ENCODE results near the gene MAP2K4.

Gene MAP2K4

GRCh38 chr17:12118617-12119016, 97.9 kb downstream of the MAP2K4 start:
- TF ChIP-seq CTCF (IDR thresholded peaks at IDR 0.05; ENCODE audit: extremely low read depth, missing control alignments): no peak
- no peak for DNase-seq (ENCODE audit: low spot score)

- TF ChIP-seq CTCF (IDR thresholded peaks at IDR 0.05; ENCODE audit: extremely low read depth, missing control alignments): no peak
- DNase-seq (ENCODE audit: low spot score): no peak
Observed at GRCh38 chr17:12122075-12122474, 101.4 kb downstream of the MAP2K4 start.

GRCh38 chr17:12127177-12127576, 106.5 kb downstream of the MAP2K4 start:
- TF ChIP-seq CTCF (IDR thresholded peaks at IDR 0.05; ENCODE audit: extremely low read depth, missing control alignments): no peak
- DNase-seq (ENCODE audit: low spot score): no peak

- no peak for TF ChIP-seq CTCF (IDR thresholded peaks at IDR 0.05; ENCODE audit: extremely low read depth, missing control alignments)
Observed at GRCh38 chr17:12127667-12128066, 107.0 kb downstream of the MAP2K4 start.

GRCh38 chr17:12128946-12129345, 108.3 kb downstream of the MAP2K4 start:
- DNase-seq (ENCODE audit: low spot score): no peak
- TF ChIP-seq CTCF (IDR thresholded peaks at IDR 0.05; ENCODE audit: extremely low read depth, missing control alignments): no peak

More at GRCh38 chr17:12127667-12128066, 107.0 kb downstream of the MAP2K4 start:
- no peak for DNase-seq (ENCODE audit: low spot score)

GRCh38 chr17:12133183-12133582, 112.5 kb downstream of the MAP2K4 start:
- DNase-seq (ENCODE audit: low spot score): no peak
- TF ChIP-seq CTCF (IDR thresholded peaks at IDR 0.05; ENCODE audit: extremely low read depth, missing control alignments): no peak

GRCh38 chr17:12134101-12134500, 113.4 kb downstream of the MAP2K4 start:
- no peak for TF ChIP-seq CTCF (IDR thresholded peaks at IDR 0.05; ENCODE audit: extremely low read depth, missing control alignments)
- no peak for DNase-seq (ENCODE audit: low spot score)

Measured in GM20000 (cell line).